Left hindlimb (tissue), 1 donor: ENCODE data around the gene HSCB.
A peak's percentile ranks its signal among the peaks of the same experiment; 100 is the strongest.
"Not testable (repeated sequence)": the region's sequence is repeated elsewhere in the genome, so short reads cannot be mapped to it uniquely, and the experiment has no call there.

Experiments
- DNase-seq: peaks from one replicate; pipeline ENCODE4 v3.0.0-alpha.2; 2018

Gene HSCB, protein sequence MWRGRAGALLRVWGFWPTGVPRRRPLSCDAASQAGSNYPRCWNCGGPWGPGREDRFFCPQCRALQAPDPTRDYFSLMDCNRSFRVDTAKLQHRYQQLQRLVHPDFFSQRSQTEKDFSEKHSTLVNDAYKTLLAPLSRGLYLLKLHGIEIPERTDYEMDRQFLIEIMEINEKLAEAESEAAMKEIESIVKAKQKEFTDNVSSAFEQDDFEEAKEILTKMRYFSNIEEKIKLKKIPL

DNA sequence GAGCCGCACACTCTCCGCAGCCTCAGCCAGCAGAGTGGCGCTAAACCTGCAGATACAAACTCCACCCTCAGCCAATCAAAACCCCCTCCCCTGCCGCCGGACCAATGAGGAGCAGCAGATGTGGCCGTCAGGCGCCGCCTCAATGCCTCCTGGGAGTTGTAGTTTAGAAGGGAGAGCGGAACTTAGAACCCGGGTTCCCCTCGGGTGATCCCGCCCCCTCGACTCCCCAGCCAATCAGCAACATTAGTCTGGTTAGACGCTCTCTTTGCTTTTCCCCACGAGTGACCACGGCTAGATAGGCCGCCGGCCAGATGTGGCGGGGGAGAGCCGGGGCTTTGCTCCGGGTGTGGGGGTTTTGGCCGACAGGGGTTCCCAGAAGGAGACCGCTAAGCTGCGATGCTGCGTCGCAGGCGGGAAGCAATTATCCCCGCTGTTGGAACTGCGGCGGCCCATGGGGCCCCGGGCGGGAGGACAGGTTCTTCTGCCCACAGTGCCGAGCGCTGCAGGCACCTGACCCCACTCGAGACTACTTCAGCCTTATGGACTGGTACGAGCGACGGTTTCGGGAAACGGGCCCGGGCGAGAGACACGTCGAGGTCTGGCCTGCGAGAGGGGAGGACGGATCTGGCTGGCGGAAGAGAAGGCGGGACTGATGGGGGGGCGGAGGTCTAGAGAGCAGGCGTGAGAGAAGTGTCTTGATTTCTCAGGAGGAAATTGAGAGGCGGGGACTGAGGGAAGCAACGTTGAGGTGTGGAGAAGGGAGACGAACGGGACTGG, at the start of gene HSCB, which contains the start of gene CHEK2:
HSCB (plus strand) TSS at position 255 of the 777 bp plus-strand sequence; CDS start at position 312, 57 bp downstream.
CHEK2 (minus strand) TSS at position 36 of the 777 bp plus-strand sequence. CDS start 7,099 bp downstream, outside the sequence.
- peak; percentile 99 for DNase-seq

DNA sequence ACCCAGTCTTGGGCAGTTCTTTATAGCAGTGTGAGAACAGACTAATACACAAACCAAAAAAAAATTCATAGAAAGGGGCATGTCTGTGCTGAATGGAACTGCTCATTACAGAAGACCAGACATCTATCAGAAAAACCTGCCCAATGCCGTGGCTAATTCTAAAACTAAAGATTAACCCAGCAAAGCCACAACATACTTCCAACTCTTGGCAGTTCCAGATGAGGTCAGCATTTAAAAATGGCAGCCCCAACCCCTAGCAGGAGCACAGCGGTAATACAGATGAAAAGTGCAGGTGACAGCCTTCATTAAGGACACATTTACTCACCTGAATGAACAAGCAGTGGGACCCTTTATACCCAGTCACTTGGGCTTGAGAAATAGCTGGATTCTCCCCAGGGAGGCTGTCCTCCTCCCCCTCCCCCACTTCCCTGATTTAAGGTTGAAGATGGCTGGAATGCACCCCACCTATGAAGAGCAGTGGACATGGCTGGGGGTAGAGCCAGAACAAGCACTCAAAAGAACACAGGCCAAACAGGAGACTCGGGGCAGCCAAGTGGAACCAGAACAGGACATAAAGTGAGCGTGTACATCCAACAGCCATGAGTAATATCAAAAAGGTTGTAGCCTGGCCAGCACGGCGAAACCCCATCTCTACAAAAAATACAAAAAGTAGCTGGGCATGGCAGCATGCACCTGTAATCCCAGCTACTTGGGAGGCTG, 48.6 kb upstream of the HSCB start:
- not testable (repeated sequence) for DNase-seq

DNA sequence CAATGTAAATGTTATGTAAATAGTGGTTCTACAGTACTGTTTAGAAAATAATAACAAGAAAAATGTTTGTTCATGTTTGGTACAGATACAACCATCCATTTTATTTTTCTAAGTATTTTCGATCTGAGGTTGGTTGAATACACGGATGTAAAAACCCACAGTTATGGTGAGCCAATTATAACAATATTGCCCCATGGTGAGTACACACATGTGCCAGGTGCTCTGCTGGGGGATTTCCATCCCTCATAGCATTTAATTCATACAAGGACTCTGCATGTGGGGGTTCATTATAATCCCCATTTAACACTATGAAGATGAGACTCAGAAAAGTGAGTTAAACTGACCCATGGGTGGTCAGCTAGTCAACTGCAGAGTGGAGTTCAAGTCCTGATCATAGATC, 38.9 kb upstream of the HSCB start:
- no peak for DNase-seq

DNA sequence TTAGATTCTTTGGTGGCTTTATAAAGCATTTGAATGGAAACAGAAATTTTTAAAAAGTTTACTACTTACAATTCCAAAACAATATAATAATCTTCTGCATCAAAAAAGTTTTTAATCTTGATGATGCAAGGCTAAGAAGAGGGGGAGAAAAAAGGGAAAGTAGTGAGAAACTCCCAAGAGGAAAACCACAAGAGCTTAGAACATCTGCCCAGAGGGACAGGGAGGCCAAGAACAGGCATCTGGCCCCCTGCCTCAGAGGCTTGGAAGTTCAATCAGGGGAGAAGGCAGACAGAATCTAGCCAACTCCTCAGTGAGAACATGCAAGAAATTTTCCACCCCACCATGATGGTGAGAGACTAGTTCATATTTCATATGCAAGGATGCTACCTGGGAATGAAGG, 38.4 kb upstream of the HSCB start:
- no peak for DNase-seq

DNA sequence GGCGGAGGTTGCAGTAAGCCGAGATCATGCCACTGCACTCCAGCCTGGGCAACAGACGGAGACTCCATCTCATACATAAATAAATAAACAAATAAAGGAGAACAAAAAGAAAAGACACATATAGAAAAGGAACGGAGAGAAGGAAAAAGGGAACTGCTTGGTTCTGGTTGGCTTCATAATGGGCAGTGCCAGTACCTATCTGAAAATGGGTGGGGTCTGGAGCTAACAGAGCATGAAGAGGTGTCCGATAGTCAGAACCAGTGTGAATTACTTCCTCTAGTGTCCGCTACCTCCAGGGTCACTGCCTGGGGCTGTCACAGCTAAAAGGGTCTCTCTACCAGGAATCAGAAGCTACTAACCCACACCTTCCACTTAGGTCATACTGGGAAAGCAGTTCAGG, 35.0 kb upstream of the HSCB start:
- no peak for DNase-seq

DNA sequence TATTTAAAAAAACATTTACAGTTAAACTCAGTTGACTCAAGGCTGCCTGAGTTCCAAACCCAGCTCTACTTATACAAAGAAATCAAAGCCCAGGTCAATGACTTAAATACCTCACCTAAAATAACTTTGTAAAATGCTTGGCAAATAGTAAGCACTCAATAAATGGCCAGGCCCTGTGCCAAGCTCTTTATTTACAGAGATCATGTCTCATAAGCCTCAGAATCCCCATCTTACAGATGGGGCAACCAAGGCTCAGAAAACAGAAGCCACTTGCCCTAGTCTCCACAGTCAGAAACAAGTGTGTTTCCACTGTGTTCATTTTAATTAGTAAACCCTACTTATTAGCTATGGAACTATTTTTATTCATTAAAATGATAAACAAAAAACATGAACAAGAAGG, 31.7 kb upstream of the HSCB start:
- no peak for DNase-seq

DNA sequence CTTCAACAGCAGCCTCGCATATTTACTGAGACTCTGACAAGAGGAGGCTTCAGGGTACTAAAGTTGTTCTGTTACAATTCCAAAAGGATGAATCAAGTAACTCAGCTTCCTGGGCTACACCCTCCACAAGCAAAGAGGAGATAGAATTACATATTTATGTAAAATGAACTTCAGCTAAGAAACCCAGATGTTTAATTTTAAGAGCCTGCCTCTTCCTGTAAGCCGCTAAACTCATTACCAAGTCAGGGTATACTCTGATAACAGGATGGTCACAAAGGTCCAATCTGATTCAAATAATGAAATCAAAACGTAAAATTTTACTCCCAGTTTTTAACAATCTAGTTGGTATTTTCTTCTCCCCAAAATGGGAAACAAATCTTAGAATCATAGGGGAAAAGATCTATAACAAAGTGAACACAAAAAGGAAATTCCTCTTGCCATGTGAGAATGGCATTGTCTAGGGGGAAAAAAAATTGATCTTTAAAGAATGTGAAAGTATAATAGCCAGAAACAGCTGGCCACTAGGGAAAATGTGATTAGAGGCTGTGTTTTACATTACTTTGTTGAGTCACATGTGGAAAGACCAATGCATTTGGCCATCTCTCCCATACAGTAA, 31.2 kb upstream of the HSCB start:
- DNase-seq, result no peak

DNA sequence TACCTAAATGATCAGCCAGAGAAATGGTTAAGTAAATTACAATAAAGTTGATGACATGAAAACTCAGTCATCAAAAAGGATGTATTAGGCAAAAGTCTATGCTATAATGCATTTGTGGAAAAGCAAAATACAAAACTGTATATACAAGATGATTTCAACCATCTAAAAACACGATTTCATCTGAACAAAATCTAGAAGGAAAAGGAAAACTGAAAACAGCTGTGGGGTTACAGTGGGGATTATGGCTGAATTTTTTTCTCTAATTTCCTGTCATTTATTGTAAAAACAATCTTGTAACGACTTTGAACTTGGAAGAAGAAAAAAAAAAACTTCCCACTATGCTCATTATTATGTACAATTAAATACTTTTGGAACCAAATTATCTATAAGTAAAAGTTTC, 30.5 kb upstream of the HSCB start:
- no peak for DNase-seq

DNA sequence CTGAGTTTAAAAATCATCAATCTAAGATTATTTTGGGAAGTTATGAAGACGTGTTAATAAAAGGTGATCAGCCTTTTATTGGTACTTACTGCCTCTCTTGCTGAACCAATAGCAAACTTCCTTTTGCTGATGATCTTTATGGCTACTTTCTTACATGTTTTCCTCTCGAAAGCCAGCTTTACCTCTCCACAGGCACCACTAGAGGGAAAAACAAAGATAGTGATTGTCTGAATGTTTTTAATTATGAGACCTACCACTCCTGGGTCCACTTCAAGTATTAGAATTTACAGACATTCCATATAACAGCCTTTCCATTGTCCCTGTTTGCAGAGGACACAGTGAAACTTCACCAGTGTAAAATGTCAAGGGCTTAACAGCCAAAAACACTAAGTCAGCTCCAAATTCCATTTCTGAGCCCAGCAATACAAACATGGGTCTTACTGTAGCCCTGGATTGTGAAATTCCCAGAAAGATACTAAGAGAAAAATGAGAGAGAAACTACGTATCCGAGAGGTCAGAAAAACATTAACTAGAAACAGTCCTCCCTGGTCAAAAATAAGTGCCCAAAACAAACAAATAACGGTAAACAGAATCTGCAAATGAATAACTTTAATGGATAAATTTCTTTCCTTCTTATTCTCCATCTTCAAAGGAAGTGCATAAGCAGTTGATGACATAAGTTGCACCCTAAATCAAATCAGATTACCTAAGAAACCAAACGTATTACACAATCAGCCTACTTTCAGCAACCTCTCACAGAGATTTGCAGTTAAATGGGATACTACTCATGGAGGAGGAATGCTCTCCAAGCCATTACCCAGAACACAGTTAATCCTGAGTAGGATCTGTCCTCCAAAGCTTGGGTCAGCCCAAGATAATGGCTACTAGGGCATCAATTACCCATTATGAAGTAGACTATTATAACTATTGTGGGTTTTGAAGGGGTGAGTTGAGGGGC, 29.7 kb upstream of the HSCB start:
- DNase-seq, result no peak

DNA sequence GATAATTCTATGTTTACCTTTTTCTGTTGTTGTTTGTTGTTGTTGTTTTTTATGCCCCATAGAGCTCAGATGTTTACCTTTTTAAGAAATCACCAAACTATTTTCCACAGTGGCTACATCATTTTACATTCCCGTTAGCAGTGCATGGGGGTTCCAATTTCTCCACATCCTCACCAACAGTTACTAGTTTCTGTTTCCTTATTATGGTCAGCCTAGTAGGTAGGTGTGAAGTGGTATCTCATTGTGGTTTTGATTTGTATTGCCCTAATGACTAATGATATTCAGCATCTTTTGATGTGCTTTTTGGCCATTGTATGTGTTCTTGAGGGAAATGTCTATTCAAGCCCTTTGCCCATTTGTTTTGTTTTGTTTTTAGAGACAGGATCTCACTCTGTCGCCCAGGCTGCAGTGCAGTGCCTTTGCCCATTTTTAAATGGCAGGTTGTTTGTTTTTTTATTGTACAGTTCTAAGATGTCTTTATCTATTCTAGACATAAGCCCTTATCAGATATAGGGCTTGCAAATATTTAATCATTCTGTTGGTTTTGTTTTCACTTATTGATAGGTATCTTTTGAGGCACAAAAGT, 27.7 kb upstream of the HSCB start:
- DNase-seq, result no peak

DNA sequence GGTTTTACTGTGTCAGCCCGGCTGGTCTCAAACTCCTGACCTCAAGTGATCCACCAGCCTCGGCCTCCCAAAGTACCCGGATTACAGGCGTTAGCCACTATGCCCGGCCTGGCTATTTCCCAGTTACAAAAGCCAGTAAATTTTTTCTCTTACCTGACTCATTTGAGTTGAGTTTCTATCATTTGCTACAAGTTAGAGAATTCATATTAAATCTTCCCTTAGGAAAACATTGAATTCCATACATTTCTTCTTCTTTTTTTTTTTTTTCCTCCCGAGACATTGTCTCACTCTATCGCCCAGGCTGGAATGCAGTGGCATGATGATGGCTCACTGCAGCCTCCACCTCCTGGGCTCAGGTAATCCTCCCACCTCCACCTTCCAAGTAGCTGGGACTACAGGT, 26.2 kb upstream of the HSCB start:
- DNase-seq, result no peak

DNA sequence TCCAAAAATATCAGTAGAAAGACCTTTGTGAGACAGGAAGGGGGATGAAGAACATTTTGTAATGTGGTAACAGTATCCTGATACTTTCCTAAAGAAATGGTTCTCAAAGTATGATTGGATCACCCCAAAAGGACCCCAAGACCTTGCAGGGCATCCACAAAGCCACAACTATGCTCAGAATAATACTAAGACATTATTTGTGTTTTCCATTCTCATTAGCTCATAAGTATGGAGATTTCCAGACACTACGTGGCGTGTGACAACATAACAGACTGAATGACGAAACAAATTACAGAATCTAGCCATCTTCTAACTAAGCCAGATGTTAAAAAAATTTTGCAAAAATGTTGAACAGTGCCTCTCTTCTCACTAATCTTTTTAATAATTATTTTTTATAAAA, 25.2 kb upstream of the HSCB start:
- no peak for DNase-seq

DNA sequence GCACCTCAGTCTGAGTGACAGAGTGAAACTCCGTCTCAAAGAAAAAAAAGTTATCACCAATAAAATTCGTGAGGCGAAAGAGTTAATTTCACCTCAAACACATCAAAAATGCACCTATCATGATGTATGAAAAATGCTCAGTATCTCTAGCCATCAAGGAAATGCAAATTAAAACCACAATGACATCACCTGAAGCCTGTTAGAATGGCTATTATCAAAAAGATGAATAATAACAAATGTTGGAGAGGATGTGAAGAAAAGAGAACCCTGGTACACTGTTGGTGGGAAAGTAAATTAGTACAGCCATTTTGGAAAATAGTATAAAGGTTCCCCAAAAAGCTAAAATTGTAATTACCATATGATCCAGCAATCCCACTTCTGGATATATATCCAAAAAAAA, 23.8 kb upstream of the HSCB start:
- no peak for DNase-seq

DNA sequence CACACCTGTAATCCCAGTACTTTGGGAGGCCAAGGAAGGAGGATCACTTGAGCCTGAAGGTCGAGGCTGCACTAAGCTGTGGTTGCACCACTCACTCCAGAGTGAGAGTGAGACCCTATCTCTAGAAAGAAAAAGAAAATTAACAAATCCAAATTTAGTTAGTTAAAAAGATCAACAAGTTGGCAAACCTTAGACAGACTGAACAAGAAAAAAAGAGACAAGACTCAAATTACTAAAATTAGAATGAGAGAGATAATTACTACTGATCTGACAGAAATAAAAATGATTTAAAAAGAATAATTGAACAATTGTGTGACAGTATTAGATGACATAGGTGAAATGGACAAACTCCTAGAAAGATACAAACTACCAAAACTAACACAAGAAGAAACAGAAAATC, 13.8 kb upstream of the HSCB start:
- DNase-seq, result no peak

DNA sequence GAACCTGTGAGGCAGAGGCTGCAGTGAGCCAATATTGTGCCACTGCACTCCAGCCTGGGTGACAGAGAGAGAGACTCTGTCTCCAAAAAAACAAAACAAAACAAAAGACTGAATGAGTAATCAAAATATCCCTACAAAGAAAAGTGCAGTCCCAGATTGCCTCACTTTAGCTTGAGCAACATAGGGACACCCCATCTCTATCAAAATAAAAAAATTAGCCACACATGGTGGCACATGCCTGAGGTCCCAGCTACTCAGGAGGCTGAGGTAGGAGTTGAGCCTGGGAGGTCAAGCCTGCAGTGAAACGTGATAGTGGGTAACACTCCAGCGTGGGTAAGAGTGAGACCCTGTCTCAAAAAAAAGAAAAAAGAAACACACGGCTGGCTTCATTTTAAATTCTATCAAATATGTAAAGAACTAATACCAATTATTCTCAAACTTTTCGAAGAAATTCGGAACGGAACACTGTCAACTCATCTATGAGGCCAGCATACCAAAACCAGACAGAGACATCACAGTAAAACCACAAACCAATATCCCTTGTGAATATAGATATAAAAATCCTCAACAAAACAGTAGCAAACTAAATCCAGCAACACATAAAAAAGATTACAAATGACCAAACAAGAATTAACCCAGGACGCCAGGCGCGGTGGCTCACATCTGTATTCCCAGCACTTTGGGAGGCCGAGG, 13.1 kb upstream of the HSCB start:
- no peak for DNase-seq

DNA sequence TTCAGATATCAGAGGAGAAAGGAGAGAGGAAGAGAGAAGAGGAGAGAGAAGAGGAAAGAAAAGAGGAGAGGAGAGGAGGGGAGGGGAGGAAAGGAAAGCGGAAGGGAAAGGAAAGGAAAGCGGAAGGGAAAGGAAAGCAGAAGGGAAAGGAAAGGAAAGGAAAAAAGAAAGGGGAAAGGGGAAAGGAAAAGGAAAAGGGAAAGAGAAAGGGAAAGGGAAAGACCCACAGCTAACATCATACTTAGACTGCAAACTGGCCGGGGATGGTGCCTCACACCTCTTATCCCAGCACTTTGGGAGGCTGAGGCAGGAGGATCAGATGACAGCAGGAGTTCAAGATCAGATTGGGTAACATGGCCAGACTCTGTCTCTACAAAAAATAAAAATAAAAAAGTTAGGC, 11.7 kb upstream of the HSCB start:
- no peak for DNase-seq

DNA sequence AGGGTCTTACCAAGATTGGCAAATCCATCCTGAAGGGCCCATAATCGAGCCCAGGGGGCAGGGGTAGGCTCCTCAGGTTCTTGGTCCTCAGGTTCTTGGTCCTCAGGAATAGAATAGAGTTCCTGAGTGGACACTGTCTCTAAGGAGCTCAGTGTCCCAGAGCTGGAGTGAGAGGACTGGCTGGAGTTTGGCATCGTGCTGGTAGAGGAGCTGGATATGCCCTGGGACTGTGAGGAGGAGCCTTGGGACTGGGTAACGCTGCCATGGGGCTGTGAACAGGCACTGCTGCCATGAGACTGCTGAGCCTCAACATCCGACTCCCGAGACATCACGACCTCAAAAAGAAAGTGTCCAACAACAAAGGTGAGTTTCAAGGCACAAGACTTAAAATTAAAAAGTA, 7.4 kb upstream of the HSCB start:
- DNase-seq, result no peak

DNA sequence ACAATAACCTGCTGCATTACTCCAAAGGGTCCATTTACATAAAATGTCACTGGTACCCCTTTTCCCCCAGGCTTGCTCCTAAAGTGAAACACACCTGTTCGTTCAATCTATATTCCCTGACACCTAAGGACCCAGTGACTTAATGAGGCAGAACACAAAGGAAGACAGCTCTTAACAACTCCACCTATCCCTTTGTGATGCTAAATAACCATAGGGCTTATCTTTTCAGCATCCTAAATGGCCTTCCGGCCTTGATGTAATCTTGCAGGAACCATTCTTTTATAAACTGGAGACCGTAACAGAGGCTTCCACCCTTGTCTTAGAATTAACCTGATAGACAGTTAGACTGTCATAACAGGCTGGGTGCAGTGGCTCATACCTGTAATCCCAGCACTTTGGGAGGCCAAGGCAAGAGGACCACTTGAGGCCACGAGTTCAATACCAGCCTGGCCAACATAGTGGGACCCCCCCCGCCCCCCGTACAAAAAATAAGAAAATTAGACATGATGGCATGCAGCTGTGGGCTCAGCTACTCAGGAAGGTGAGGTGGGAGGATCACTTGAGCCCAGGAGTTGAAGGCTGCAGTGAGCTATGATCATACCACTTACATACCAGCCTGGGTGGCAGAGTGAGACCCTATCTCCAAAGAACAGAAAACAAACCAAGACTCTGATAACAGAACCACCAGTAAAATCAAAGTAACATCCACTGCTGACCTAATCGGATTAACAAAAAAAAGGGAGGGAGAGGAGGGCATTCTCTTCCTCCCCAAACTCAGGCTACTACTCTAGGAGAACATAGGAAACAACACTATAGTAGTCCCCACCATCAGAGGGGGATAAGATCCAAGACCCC, 5.3 kb upstream of the HSCB start:
- no peak for DNase-seq

DNA sequence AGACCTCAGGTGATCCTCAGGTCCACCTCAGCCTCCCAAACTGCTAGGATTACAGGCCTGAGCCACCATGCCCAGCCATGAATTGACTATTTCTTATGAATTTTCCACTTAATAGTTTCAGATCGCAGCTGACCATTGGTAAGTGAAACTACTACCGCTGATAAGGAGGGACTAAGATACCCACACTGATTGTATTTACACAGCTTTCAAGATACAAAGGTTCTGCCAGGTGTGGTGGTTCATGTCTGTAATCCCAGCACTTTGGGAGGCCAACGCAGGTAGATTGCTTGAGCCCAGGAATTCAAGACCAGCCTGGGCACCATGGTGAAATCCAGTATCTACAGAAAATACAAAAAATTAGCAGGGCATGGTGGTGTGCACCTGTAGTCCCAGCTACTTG, 4.1 kb upstream of the HSCB start:
- DNase-seq, result no peak

DNA sequence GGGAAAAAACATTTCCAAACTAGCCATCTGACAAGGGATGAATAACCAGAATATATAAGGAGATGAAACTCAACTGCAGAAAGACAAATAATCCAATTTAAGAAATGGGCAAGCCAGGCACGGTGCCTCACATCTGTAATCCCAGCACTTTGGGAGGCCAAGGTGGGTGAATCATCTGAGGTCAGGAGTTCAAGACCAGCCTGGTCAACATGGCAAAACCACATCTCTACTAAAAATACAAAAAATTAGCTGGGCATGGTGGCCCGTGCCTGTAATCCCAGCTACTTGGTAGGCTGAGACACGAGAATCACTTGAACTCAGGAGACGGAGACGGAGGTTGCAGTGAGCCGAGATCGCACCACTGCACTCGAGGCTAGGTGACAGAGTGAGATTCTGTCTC, 3.0 kb upstream of the HSCB start:
- DNase-seq, result not testable (repeated sequence)
